GM12878 (cell line): ENCODE data around the gene NDST4.

ENCODE experiments used
- BHLHE40 ChIP-seq, 2 experiments: fragments of 450-650 bp in 1 of 2; IDR thresholded peaks; 2 replicates each; pipeline ENCODE4 v1.6.1; 2011 to 2017; ENCODE audit warnings: low read depth in 2 of 2, borderline replicate concordance in 1 of 2, improper control_type of control experiment in 1 of 2, low read length in 1 of 2, mild to moderate bottlenecking in 1 of 2
- CBX3 ChIP-seq: fragments of 200-600 bp; sonication (generic); IDR thresholded peaks from 2 replicates; pipeline ENCODE4 v1.6.1; 2016; ENCODE audit warnings: low read depth, borderline replicate concordance
- RELB ChIP-seq: fragments of 450-650 bp; IDR thresholded peaks from 2 replicates; pipeline ENCODE4 v1.6.1; 2017; ENCODE audit warnings: low read depth, mild to moderate bottlenecking, moderate library complexity
- STAT1 ChIP-seq: fragments of 450-650 bp; conservative IDR thresholded peaks from 2 replicates; pipeline ENCODE4 v1.6.1; 2014; ENCODE audit warnings: antibody characterized with exemption, mild to moderate bottlenecking
- SUZ12 ChIP-seq: fragments of 200-600 bp; sonication (generic); IDR thresholded peaks from one replicate; pipeline ENCODE4 v1.6.1; 2018; ENCODE audit warnings: antibody characterized with exemption, mild to moderate bottlenecking; ENCODE audit not compliant: unreplicated experiment

GRCh38 chr4:114911111-114911510, 202.3 kb downstream of the NDST4 start:
- TF ChIP-seq CBX3 (no peak), STAT1 (no peak), RELB (no peak), SUZ12 (no peak), BHLHE40 (IDR thresholded peaks at IDR 0.05; ENCODE audit: borderline replicate concordance in 1 of 2, low read depth in 2 of 2, low read length in 1 of 2) (no peak)
